Fibroblast of lung (primary cell): ENCODE results near the gene ZPR1. TPM values are rescaled to one million over a fixed set of nuclear protein-coding genes. Genes with fewer than 3 reads are reported as not detected.

Experiments used
- DNase-seq, 2 donors: peaks; one replicate each; pipeline versions ENCODE4 v3.0.0 to v3.0.0-alpha.2; 2010; ENCODE audit warnings: low read depth in 2 of 2
- H2AFZ ChIP-seq: 2 replicates; pipeline ENCODE4 v1.5.1; 2012; ENCODE audit warnings: low read length, control low read depth, inconsistent platforms
- H3K27ac ChIP-seq: 2 replicates; pipeline ENCODE4 v1.5.1; 2011; ENCODE audit warnings: low read length, control low read depth; ENCODE audit not compliant: insufficient read depth
- H3K27me3 ChIP-seq: 2 replicates; pipeline ENCODE4 v1.5.1; 2011; ENCODE audit warnings: mild to moderate bottlenecking, low read length; ENCODE audit not compliant: control insufficient read depth, insufficient read depth
- H3K36me3 ChIP-seq: 2 replicates; pipeline ENCODE4 v1.5.1; 2011; ENCODE audit warnings: low read length; ENCODE audit not compliant: control insufficient read depth, insufficient read depth
- H3K4me1 ChIP-seq: 2 replicates; pipeline ENCODE4 v1.5.1; 2011; ENCODE audit warnings: low read length; ENCODE audit not compliant: control insufficient read depth, insufficient read depth; ENCODE audit errors: extremely low read depth
- H3K4me2 ChIP-seq: 2 replicates; pipeline ENCODE4 v1.5.1; 2011; ENCODE audit warnings: low read length, control low read depth; ENCODE audit not compliant: insufficient read depth; ENCODE audit errors: extremely low read depth
- H3K4me3 ChIP-seq, 4 experiments: fragments of 200-600 bp in 1 of 4; sonication (generic) in 1 of 4; replicated peaks in 1 of 4; 2 replicates each; pipeline ENCODE4 v1.5.1; 2011 to 2016; ENCODE audit warnings: low read length in 4 of 4, low read depth in 3 of 4, mild to moderate bottlenecking in 3 of 4, control low read depth in 2 of 4, inconsistent platforms in 1 of 4, mixed read lengths in 1 of 4; ENCODE audit not compliant: insufficient read depth in 1 of 4; ENCODE audit errors: control extremely low read depth in 1 of 4
- H3K79me2 ChIP-seq: 2 replicates; pipeline ENCODE4 v1.5.1; 2012; ENCODE audit warnings: mild to moderate bottlenecking, low read length, inconsistent platforms; ENCODE audit not compliant: control insufficient read depth, insufficient read depth
- H3K9ac ChIP-seq: 2 replicates; pipeline ENCODE4 v1.5.1; 2011; ENCODE audit warnings: mild to moderate bottlenecking, low read length, control low read depth; ENCODE audit not compliant: insufficient read depth
- H3K9me3 ChIP-seq: 2 replicates; pipeline ENCODE4 v1.5.1; 2012; ENCODE audit warnings: low read depth, low read length; ENCODE audit not compliant: control insufficient read depth, insufficient read depth
- H4K20me1 ChIP-seq: 2 replicates; pipeline ENCODE4 v1.5.1; 2011; ENCODE audit warnings: low read length; ENCODE audit not compliant: control insufficient read depth, insufficient read depth; ENCODE audit errors: extremely low read depth
- EZH2 ChIP-seq: IDR thresholded peaks from 2 replicates; pipeline ENCODE4 v1.5.1; 2012; ENCODE audit warnings: low read length, control low read depth, mild to moderate bottlenecking; ENCODE audit errors: missing control alignments
- polyA plus RNA-seq, 2 donors: library from polyadenylated mRNA; depleted of rRNA in 1 of 2; stranded (reverse) in 1 of 2; unstranded in 1 of 2; fragments of >200 nt; gene quantifications; 2 replicates each; pipeline ENCODE4 v1.2.1, GENCODE V29; 2011 to 2012; ENCODE audit warnings: missing spikeins in 1 of 2
- total RNA-seq: library from RNA; depleted of rRNA; stranded (reverse); fragments of >200 nt; gene quantifications from 2 replicates; pipeline ENCODE4 v1.2.1, GENCODE V29; 2014
- TF ChIP-seq, protein P1 (sequence below), 2 donors: IDR thresholded peaks in 1 of 2; conservative IDR thresholded peaks in 1 of 2; 1 replicate in 1 of 2; 2 replicates in 1 of 2; pipeline ENCODE4 v1.5.1; 2011 to 2012; ENCODE audit warnings: low read length in 2 of 2, control low read depth in 1 of 2, inconsistent platforms in 1 of 2, low read depth in 1 of 2, mild to moderate bottlenecking in 1 of 2

ZPR1 gene
- total and polyA plus RNA-seq, 2 donors (not counting 1 experiment from before 2014, with no cell fraction given) = 28.4 to 56.4 TPM

DNA sequence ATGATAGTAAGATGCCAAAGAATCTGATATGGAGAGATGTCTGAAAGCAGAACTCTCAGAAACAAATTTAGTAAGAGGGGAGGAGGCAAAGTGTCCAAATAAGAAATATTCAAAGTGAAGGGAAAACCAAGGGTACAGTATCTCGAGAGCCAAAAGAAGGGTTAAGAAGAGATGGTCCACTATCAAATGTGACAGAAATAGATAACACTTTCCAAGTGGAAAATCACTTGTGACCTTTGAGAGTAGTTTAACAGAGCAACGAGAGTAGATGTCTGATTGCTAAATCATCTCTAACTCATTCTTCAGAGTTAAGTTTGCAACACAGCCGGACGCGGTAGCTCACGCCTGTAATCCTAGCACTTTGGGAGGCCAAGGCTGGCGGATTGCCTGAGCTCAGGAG lies 10.8 kb downstream of the ZPR1 start:
- H2AFZ ChIP-seq = no peak overlapping the region
- DNase-seq = no peak
- no peaks in the 10 kb centered on the region for H4K20me1 ChIP-seq
- no peak overlapping the region for H3K27ac ChIP-seq
- H3K9me3 ChIP-seq = no peaks in the 10 kb centered on the region
- no peak for TF ChIP-seq EZH2
- TF ChIP-seq, protein P1, sequence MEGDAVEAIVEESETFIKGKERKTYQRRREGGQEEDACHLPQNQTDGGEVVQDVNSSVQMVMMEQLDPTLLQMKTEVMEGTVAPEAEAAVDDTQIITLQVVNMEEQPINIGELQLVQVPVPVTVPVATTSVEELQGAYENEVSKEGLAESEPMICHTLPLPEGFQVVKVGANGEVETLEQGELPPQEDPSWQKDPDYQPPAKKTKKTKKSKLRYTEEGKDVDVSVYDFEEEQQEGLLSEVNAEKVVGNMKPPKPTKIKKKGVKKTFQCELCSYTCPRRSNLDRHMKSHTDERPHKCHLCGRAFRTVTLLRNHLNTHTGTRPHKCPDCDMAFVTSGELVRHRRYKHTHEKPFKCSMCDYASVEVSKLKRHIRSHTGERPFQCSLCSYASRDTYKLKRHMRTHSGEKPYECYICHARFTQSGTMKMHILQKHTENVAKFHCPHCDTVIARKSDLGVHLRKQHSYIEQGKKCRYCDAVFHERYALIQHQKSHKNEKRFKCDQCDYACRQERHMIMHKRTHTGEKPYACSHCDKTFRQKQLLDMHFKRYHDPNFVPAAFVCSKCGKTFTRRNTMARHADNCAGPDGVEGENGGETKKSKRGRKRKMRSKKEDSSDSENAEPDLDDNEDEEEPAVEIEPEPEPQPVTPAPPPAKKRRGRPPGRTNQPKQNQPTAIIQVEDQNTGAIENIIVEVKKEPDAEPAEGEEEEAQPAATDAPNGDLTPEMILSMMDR (conservative IDR thresholded peaks at IDR 0.05 in 1 of 2, IDR thresholded peaks at IDR 0.05 in 1 of 2; ENCODE audit: low read depth in 1 of 2, low read length in 2 of 2) = no peak
- peaks cover 8% of the 10 kb centered on the region for H3K36me3 ChIP-seq
- no peak overlapping the region for H3K4me3 ChIP-seq
- H3K27me3 ChIP-seq = no peaks in the 10 kb centered on the region
- H3K4me1 ChIP-seq = peaks cover 2% of the 10 kb centered on the region
- no peak overlapping the region for H3K4me2 ChIP-seq
- peaks cover 5% of the 10 kb centered on the region for H3K79me2 ChIP-seq
- H3K9ac ChIP-seq = no peak overlapping the region

DNA sequence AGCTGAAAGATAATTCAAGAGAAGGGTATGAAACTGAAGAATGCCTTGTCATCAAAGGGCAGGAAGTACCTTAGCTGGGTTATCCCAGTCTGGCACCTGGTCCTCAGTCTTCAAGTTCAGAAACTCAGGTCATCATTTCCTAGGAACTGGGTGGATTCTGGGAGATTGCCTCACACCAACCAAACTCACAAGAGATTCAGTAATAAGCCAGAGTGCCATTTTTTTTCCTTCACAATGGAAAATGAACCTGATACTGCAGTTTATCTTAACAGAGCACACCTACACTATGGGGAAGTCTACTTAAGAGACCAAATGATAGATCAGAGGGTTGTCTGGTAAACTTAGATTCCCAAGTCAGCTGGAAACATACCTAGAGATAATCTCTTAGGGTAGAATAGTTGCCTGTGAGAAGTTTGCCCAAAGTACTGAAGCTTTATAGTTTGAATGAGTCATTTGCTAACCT lies 11.3 kb downstream of the ZPR1 start:
- Histone ChIP-seq H3K27ac (no peak overlapping the region), H2AFZ (no peak overlapping the region), H3K36me3 (peaks cover 6% of the 10 kb centered on the region), H3K4me3 (no peak overlapping the region), H3K9me3 (no peaks in the 10 kb centered on the region), H3K4me2 (no peak overlapping the region), H3K79me2 (peaks cover 10% of the 10 kb centered on the region), H3K27me3 (no peaks in the 10 kb centered on the region), H4K20me1 (no peaks in the 10 kb centered on the region), H3K4me1 (peaks cover 5% of the 10 kb centered on the region), H3K9ac (no peak overlapping the region)
- no peak for DNase-seq
- TF ChIP-seq EZH2 = no peak
- TF ChIP-seq, protein P1 (conservative IDR thresholded peaks at IDR 0.05 in 1 of 2, IDR thresholded peaks at IDR 0.05 in 1 of 2; ENCODE audit: low read depth in 1 of 2, low read length in 2 of 2) = no peak

DNA sequence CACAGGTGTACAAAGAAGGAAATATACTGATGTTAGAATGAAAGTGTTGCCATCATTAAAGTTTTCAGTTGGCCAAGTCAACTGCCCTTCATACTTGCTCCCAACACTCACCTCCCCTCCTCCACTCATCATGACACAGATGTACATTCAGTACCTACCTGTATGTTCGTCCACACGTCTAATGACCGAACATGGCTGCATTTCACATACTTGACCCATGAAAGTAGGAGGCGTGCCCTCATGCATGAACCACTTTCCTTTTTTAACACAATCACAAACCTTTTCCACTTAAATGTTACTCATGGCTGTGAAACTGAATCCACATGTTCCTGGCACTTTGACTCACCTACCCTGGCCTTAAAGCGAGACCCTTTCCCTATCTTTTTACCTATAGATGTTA lies 11.8 kb downstream of the ZPR1 start:
- no peak overlapping the region for H2AFZ ChIP-seq
- H3K36me3 ChIP-seq = peaks cover 6% of the 10 kb centered on the region
- no peak for DNase-seq
- no peak overlapping the region for H3K4me2 ChIP-seq
- H3K79me2 ChIP-seq = peaks cover 16% of the 10 kb centered on the region
- H3K4me1 ChIP-seq = peaks cover 7% of the 10 kb centered on the region
- H4K20me1 ChIP-seq = no peaks in the 10 kb centered on the region
- H3K27ac ChIP-seq = no peak overlapping the region
- no peak overlapping the region for H3K9ac ChIP-seq
- H3K4me3 ChIP-seq = no peak overlapping the region
- no peaks in the 10 kb centered on the region for H3K27me3 ChIP-seq
- no peaks in the 10 kb centered on the region for H3K9me3 ChIP-seq
- TF ChIP-seq, protein P1 (conservative IDR thresholded peaks at IDR 0.05 in 1 of 2, IDR thresholded peaks at IDR 0.05 in 1 of 2; ENCODE audit: low read depth in 1 of 2, low read length in 2 of 2) = no peak
- TF ChIP-seq EZH2 = no peak
